ENCODE data around the gene CTRL.

The CTRL gene

GRCh38 chr16:67934306-67935100 is 2.8 kb upstream of the CTRL start:
- TF ChIP-seq, protein P1, sequence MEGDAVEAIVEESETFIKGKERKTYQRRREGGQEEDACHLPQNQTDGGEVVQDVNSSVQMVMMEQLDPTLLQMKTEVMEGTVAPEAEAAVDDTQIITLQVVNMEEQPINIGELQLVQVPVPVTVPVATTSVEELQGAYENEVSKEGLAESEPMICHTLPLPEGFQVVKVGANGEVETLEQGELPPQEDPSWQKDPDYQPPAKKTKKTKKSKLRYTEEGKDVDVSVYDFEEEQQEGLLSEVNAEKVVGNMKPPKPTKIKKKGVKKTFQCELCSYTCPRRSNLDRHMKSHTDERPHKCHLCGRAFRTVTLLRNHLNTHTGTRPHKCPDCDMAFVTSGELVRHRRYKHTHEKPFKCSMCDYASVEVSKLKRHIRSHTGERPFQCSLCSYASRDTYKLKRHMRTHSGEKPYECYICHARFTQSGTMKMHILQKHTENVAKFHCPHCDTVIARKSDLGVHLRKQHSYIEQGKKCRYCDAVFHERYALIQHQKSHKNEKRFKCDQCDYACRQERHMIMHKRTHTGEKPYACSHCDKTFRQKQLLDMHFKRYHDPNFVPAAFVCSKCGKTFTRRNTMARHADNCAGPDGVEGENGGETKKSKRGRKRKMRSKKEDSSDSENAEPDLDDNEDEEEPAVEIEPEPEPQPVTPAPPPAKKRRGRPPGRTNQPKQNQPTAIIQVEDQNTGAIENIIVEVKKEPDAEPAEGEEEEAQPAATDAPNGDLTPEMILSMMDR (IDR thresholded peaks at IDR 0.05; ENCODE audit: low read depth, low read length, missing control alignments) = no peak
- peak overlapping the region; percentile 81 for H3K4me3 ChIP-seq (ENCODE audit: low read depth, low read length)
- DNase-seq (ENCODE audit: low read depth) = no peak

DNA sequence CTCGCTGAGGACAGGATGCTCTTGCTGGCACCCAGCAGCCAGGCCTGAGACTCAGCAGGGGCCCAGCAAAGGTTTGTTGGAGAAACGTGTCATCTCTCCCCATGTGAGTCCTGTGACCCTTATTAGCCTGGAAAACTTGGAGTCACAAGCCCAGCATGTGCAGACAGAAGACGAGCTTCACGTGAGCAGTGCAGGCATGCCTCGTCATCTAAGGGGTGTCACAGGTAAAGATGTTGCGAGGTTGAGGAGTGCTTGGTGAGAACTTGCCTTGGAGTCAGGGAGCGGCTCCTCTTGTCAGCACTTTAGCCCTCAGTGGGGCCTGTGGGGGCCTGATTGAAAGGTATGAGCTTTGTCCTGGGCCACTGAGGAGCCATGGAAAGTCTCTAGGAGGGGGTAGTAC is 2.1 kb upstream of the CTRL start:
- H3K4me3 ChIP-seq (ENCODE audit: low read depth, low read length) = no peak overlapping the region
- DNase-seq (ENCODE audit: low read depth) = no peak
- TF ChIP-seq, protein P1 (IDR thresholded peaks at IDR 0.05; ENCODE audit: low read depth, low read length, missing control alignments) = no peak

DNA sequence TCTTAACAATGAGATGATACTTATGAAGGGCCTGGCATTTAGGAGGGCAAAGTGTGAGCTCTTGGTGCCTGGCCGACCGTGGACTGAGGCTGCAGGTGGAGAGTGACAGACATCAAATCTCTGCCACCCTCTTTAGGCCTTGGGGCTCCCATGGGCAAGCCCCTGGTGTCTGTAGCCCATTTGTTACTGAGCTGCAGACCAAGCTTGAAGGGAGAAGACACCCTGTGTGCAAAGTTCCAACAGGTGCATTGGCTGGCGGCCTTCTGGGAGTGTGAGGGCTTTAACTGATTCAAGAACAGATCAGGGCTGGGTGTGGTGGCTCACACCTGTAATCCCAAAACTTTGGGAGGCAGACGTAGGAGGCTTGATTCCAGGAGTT is 789 bp upstream of the CTRL start:
- TF ChIP-seq, protein P1 (IDR thresholded peaks at IDR 0.05; ENCODE audit: low read depth, low read length, missing control alignments) = no peak
- H3K4me3 ChIP-seq (ENCODE audit: low read depth, low read length) = no peak overlapping the region
- DNase-seq (ENCODE audit: low read depth) = no peak

DNA sequence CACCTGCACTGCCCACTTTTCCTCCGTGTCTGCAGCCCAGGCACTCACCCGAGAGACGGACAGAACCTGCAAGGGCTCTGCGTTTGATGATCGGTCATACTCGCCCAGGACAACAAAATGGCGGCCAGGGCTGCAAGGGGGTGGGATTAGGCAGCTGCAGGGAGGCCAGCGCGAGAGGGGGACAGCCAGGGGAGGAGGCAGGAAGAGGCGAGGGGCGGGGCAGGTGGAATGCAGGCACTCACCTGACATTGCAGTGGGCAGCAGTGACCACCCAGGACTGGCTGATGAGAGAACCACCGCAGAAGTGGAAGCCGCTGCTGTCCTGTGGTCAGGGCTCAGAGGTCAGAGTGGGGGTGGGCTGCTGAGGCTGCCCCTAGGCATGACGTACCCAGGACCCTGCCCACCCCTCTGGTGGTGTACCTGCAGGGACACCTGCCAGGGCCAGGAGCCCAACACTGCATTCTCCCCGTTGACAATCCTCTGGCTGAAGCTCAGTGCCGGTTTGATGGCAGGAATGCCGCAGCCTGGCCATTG is 917 bp downstream of the CTRL start:
- H3K4me3 ChIP-seq (ENCODE audit: low read depth, low read length) = no peak overlapping the region
- TF ChIP-seq, protein P1 (IDR thresholded peaks at IDR 0.05; ENCODE audit: low read depth, low read length, missing control alignments) = no peak

GRCh38 chr16:67930191-67930590 is 1.5 kb downstream of the CTRL start:
- no peak overlapping the region for H3K4me3 ChIP-seq (ENCODE audit: low read depth, low read length)
- no peak for DNase-seq (ENCODE audit: low read depth)
- TF ChIP-seq, protein P1 (IDR thresholded peaks at IDR 0.05; ENCODE audit: low read depth, low read length, missing control alignments) = no peak

More for the DNA sequence above, 917 bp downstream of the CTRL start:
- DNase-seq (ENCODE audit: low read depth) = no peak

GRCh38 chr16:67928561-67929364 is 2.9 kb downstream of the CTRL start:
- no peak overlapping the region for H3K4me3 ChIP-seq (ENCODE audit: low read depth, low read length)
- TF ChIP-seq, protein P1 (IDR thresholded peaks at IDR 0.05; ENCODE audit: low read depth, low read length, missing control alignments) = peak; percentile 95
- peak; percentile 39 for DNase-seq (ENCODE audit: low read depth)

Measured in GM12864 (cell line).